ENCODE results near the gene KRT15. TPM values are rescaled to one million over a fixed set of nuclear protein-coding genes. Genes with fewer than 3 reads are reported as not detected.

KRT15 gene
- total RNA-seq, 1 experiment from 2014 or later = 0.55 TPM

DNA sequence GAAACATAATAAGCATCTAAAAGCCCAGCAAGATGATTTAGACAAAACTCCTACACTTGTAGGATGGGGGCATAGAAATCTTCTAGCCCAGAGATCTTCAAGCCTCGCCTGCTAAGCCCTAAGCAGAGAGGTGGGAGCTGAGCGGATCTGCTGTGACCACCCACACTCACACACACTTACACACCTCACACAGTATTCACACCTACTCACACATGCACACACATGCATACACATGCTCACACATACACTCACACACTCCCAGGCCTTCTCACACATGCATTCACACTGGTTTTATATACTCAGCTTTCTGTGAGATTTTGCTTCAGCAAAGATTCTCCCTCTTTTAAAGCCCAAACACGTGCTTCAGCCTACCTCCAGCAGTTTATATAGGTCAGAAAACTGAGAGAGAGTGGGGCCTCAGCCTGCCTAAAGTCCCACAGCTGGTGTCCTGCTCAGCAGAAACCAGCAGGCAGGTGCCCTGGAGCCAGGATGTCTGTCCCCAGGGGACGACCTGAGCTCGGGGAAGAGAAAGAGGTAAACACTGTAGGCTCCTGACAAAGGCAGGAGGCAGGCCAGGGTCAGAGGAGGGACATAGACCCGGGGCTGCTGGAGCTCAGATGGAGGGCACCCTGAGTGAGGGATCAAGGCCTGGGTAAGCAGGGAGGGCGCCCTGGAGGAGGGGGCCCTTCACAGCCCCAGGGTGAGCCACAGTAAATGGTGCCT, 21.4 kb upstream of the KRT15 start (continued):
- TF ChIP-seq, protein P1, sequence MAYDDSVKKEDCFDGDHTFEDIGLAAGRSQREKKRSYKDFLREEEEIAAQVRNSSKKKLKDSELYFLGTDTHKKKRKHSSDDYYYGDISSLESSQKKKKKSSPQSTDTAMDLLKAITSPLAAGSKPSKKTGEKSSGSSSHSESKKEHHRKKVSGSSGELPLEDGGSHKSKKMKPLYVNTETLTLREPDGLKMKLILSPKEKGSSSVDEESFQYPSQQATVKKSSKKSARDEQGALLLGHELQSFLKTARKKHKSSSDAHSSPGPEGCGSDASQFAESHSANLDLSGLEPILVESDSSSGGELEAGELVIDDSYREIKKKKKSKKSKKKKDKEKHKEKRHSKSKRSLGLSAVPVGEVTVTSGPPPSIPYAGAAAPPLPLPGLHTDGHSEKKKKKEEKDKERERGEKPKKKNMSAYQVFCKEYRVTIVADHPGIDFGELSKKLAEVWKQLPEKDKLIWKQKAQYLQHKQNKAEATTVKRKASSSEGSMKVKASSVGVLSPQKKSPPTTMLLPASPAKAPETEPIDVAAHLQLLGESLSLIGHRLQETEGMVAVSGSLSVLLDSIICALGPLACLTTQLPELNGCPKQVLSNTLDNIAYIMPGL (CRISPR knock-in tag; IDR thresholded peaks at IDR 0.05) = no peak

DNA sequence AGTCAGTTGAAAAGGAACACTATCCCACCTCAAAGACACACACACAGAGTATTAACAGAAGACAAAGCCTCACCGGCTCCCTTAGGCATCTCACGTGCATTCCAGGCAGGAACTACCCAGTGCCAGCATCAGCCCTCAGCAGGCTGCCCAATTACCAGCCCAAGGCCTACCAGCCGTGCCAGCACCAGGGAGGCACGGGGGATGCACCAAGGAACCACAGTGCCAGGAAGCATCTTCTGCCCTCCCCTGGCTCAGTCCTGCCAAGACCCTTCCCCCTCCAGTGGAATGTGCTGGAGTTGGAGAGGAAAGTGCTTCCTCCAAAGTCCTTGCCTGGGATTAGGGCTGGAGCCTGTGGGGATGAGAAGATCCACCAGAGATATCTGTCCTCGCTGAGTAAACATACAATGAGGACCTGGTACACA, 20.4 kb upstream of the KRT15 start:
- Mint-ChIP-seq H3K9me3 (no peaks in the 10 kb centered on the region), H3K4me3 (no peak overlapping the region; the same call in 1 of the 2 replicates), H3K4me1 (peaks cover 48% of the 10 kb centered on the region), H3K36me3 (no peaks in the 10 kb centered on the region), H3K27ac (no peak overlapping the region), H3K27me3 (ENCODE audit: low read depth) (no peaks in the 10 kb centered on the region)
- ATAC-seq (peak; percentile 43), DNase-seq (ENCODE audit: low spot score) (no peak)
- TF ChIP-seq EMX1 (CRISPR knock-in tag; IDR thresholded peaks at IDR 0.05) (no peak), PREB (CRISPR knock-in tag; IDR thresholded peaks at IDR 0.05; ENCODE audit: borderline replicate concordance) (no peak), TCF7 (CRISPR knock-in tag; IDR thresholded peaks at IDR 0.05; ENCODE audit: low read depth) (no peak)
- POLR2A ChIA-PET = interaction anchor here (0.5 to 1.1 kb wide), 5 partner anchors 9 to 912 kb away, joined by 3 to 7 read pairs (median 4); partner anchors contain the start of gene KRT19
- CTCF ChIA-PET = interaction anchor here (0.5 to 7.4 kb wide), 6 partner anchors 10 to 124 kb away, joined by 3 to 122 read pairs (median 4); partner anchors contain the start of gene KRT19

DNA sequence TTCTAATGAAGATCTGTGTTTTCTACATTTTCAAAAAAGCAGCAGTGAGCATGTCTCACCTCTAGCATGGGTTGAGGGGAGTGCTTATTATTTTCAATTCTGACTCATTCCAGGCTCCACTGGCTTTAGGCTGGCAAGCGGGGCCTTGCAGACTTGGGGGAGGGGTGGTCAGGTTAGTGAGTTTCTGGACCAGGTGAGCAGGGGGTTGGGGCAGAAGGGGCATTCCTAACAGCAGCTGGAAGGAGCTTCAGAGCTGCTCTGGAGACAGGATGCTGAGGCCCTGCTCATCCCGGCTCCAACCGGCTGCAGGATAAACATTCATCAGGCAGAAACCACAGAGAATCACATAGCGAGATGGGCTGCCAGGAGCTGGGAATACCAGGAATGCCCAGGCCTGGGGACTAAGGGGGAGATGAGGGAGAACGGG, 19.9 kb upstream of the KRT15 start:
- no peak for DNase-seq (ENCODE audit: low spot score)
- ATAC-seq = peak; percentile 38
- Mint-ChIP-seq H3K4me1 (peaks cover 48% of the 10 kb centered on the region), H3K9me3 (no peaks in the 10 kb centered on the region), H3K36me3 (no peaks in the 10 kb centered on the region), H3K4me3 (no peak overlapping the region; the same call in 1 of the 2 replicates), H3K27me3 (ENCODE audit: low read depth) (no peaks in the 10 kb centered on the region), H3K27ac (no peak overlapping the region)
- ChIA-PET POLR2A (interaction anchor here (0.5 to 1.1 kb wide), 5 partner anchors 10 to 912 kb away, joined by 3 to 7 read pairs (median 4); partner anchors contain the start of gene KRT19), CTCF (interaction anchor here (0.5 to 7.4 kb wide), 6 partner anchors 10 to 124 kb away, joined by 3 to 122 read pairs (median 4); partner anchors contain the start of gene KRT19)
- no peak for TF ChIP-seq ZNF671 (CRISPR knock-in tag; IDR thresholded peaks at IDR 0.05)
- TF ChIP-seq ZNF263 (CRISPR knock-in tag; IDR thresholded peaks at IDR 0.05; ENCODE audit: low read depth) = no peak
- no peak for TF ChIP-seq ZNF219 (CRISPR knock-in tag; IDR thresholded peaks at IDR 0.05; ENCODE audit: borderline replicate concordance)
- TF ChIP-seq ZBTB43 (CRISPR knock-in tag; IDR thresholded peaks at IDR 0.05) = no peak
- TF ChIP-seq, protein P2, sequence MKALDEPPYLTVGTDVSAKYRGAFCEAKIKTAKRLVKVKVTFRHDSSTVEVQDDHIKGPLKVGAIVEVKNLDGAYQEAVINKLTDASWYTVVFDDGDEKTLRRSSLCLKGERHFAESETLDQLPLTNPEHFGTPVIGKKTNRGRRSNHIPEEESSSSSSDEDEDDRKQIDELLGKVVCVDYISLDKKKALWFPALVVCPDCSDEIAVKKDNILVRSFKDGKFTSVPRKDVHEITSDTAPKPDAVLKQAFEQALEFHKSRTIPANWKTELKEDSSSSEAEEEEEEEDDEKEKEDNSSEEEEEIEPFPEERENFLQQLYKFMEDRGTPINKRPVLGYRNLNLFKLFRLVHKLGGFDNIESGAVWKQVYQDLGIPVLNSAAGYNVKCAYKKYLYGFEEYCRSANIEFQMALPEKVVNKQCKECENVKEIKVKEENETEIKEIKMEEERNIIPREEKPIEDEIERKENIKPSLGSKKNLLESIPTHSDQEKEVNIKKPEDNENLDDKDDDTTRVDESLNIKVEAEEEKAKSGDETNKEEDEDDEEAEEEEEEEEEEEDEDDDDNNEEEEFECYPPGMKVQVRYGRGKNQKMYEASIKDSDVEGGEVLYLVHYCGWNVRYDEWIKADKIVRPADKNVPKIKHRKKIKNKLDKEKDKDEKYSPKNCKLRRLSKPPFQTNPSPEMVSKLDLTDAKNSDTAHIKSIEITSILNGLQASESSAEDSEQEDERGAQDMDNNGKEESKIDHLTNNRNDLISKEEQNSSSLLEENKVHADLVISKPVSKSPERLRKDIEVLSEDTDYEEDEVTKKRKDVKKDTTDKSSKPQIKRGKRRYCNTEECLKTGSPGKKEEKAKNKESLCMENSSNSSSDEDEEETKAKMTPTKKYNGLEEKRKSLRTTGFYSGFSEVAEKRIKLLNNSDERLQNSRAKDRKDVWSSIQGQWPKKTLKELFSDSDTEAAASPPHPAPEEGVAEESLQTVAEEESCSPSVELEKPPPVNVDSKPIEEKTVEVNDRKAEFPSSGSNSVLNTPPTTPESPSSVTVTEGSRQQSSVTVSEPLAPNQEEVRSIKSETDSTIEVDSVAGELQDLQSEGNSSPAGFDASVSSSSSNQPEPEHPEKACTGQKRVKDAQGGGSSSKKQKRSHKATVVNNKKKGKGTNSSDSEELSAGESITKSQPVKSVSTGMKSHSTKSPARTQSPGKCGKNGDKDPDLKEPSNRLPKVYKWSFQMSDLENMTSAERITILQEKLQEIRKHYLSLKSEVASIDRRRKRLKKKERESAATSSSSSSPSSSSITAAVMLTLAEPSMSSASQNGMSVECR (CRISPR knock-in tag; IDR thresholded peaks at IDR 0.05; ENCODE audit: borderline replicate concordance) = no peak
- TF ChIP-seq ZNF232 (CRISPR knock-in tag; IDR thresholded peaks at IDR 0.05) = no peak
- TF ChIP-seq, protein P3, sequence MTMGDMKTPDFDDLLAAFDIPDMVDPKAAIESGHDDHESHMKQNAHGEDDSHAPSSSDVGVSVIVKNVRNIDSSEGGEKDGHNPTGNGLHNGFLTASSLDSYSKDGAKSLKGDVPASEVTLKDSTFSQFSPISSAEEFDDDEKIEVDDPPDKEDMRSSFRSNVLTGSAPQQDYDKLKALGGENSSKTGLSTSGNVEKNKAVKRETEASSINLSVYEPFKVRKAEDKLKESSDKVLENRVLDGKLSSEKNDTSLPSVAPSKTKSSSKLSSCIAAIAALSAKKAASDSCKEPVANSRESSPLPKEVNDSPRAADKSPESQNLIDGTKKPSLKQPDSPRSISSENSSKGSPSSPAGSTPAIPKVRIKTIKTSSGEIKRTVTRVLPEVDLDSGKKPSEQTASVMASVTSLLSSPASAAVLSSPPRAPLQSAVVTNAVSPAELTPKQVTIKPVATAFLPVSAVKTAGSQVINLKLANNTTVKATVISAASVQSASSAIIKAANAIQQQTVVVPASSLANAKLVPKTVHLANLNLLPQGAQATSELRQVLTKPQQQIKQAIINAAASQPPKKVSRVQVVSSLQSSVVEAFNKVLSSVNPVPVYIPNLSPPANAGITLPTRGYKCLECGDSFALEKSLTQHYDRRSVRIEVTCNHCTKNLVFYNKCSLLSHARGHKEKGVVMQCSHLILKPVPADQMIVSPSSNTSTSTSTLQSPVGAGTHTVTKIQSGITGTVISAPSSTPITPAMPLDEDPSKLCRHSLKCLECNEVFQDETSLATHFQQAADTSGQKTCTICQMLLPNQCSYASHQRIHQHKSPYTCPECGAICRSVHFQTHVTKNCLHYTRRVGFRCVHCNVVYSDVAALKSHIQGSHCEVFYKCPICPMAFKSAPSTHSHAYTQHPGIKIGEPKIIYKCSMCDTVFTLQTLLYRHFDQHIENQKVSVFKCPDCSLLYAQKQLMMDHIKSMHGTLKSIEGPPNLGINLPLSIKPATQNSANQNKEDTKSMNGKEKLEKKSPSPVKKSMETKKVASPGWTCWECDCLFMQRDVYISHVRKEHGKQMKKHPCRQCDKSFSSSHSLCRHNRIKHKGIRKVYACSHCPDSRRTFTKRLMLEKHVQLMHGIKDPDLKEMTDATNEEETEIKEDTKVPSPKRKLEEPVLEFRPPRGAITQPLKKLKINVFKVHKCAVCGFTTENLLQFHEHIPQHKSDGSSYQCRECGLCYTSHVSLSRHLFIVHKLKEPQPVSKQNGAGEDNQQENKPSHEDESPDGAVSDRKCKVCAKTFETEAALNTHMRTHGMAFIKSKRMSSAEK (CRISPR knock-in tag; IDR thresholded peaks at IDR 0.05; ENCODE audit: borderline replicate concordance) = no peak
- TF ChIP-seq ZSCAN18 (CRISPR knock-in tag; IDR thresholded peaks at IDR 0.05) = no peak
- TF ChIP-seq TEAD1 (CRISPR knock-in tag; IDR thresholded peaks at IDR 0.05) = no peak
- TF ChIP-seq NR1H2 (CRISPR knock-in tag; IDR thresholded peaks at IDR 0.05) = no peak
- no peak for TF ChIP-seq SOX15 (CRISPR knock-in tag; IDR thresholded peaks at IDR 0.05)
- TF ChIP-seq, protein P4, sequence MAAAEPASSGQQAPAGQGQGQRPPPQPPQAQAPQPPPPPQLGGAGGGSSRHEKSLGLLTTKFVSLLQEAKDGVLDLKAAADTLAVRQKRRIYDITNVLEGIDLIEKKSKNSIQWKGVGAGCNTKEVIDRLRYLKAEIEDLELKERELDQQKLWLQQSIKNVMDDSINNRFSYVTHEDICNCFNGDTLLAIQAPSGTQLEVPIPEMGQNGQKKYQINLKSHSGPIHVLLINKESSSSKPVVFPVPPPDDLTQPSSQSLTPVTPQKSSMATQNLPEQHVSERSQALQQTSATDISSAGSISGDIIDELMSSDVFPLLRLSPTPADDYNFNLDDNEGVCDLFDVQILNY (CRISPR knock-in tag; IDR thresholded peaks at IDR 0.05) = no peak

Data from WTC11 (cell line).